ENCODE measurements around the gene MCOLN1.

DNA sequence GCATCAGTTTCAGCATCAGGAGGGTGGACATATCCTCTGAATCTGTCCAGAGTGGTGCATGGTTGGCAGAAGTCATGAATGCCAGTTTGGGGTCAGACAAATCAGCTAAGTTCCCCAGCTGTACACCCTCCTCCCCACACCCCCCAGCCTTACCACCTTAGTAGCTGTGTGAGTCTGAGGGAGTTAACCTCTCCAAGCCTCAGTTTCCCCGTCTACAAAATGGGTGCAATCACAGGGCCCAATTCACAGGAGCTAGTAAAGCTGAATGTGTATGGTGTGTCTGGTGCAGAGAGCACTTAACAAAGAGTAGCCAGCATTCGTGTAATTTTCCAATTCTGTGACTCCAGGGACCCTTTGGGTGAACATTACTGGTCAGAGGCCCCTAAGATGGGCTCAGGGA lies 19.9 kb upstream of the MCOLN1 start:
- TF ChIP-seq, protein P1, sequence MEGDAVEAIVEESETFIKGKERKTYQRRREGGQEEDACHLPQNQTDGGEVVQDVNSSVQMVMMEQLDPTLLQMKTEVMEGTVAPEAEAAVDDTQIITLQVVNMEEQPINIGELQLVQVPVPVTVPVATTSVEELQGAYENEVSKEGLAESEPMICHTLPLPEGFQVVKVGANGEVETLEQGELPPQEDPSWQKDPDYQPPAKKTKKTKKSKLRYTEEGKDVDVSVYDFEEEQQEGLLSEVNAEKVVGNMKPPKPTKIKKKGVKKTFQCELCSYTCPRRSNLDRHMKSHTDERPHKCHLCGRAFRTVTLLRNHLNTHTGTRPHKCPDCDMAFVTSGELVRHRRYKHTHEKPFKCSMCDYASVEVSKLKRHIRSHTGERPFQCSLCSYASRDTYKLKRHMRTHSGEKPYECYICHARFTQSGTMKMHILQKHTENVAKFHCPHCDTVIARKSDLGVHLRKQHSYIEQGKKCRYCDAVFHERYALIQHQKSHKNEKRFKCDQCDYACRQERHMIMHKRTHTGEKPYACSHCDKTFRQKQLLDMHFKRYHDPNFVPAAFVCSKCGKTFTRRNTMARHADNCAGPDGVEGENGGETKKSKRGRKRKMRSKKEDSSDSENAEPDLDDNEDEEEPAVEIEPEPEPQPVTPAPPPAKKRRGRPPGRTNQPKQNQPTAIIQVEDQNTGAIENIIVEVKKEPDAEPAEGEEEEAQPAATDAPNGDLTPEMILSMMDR (IDR thresholded peaks at IDR 0.05; ENCODE audit: low read depth, low read length, missing input control) = no peak
- no peak for TF ChIP-seq SP1 (IDR thresholded peaks at IDR 0.05)
- TF ChIP-seq RAD21 (IDR thresholded peaks at IDR 0.05) = no peak
- no peak for TF ChIP-seq YY1 (IDR thresholded peaks at IDR 0.05)
- TF ChIP-seq NR2F2 (IDR thresholded peaks at IDR 0.05) = no peak

All from liver (tissue), 3 donors.